Loucy (cell line): ENCODE results near the gene KRAS.

ENCODE experiments used
- CTCF ChIP-seq: fragments of 200-600 bp; sonication (generic); conservative IDR thresholded peaks from 2 replicates; pipeline ENCODE4 v1.5.1; 2014; ENCODE audit warnings: mild to moderate bottlenecking, antibody characterized with exemption, low read length
- EZH2phosphoT487 ChIP-seq: fragments of 200-600 bp; IDR thresholded peaks from 2 replicates; pipeline ENCODE4 v1.6.1; 2018; ENCODE audit warnings: antibody characterized with exemption, mild to moderate bottlenecking, moderate library complexity, borderline replicate concordance

DNA sequence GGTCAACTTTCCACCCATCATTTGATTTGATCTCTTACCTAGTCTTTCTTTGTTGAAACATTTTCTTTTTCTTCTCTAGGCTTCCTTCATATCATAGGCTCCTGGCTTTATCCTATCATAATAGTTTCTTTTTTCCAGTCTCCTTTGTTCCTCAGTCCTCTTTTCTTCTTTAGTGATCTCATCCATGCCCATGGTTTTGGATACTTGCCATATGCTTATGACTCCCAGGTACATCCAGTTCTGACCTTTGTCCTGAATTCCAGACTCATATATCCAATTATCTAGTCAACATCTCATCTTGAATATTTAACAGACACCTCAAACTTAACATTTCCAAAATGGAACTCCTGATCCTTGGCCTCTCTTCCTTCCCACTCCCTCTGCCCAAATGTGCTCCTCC is 36.1 kb upstream of the KRAS start:
- TF ChIP-seq CTCF (no peak), EZH2phosphoT487 (no peak)
